SU-DHL-6 (cell line): ENCODE data around the gene PPARD.

Source experiments
- EZH2phosphoT487 ChIP-seq: fragments of 200-600 bp; sonication (generic), shearing (Covaris generic); conservative IDR thresholded peaks from 2 replicates; pipeline ENCODE4 v1.6.1; 2018; ENCODE audit warnings: mild to moderate bottlenecking, antibody characterized with exemption, low read length, moderate library complexity, mixed read lengths
- TF ChIP-seq, protein P1 (sequence below): fragments of 200-600 bp; sonication (generic); IDR thresholded peaks from one replicate; pipeline ENCODE4 v1.5.1; 2017; ENCODE audit warnings: antibody characterized with exemption, mild to moderate bottlenecking, low read length, moderate library complexity; ENCODE audit not compliant: insufficient read depth, poor library complexity, severe bottlenecking

GRCh38 chr6:35328108-35328723 is 14.1 kb upstream of the PPARD start:
- TF ChIP-seq, protein P1, sequence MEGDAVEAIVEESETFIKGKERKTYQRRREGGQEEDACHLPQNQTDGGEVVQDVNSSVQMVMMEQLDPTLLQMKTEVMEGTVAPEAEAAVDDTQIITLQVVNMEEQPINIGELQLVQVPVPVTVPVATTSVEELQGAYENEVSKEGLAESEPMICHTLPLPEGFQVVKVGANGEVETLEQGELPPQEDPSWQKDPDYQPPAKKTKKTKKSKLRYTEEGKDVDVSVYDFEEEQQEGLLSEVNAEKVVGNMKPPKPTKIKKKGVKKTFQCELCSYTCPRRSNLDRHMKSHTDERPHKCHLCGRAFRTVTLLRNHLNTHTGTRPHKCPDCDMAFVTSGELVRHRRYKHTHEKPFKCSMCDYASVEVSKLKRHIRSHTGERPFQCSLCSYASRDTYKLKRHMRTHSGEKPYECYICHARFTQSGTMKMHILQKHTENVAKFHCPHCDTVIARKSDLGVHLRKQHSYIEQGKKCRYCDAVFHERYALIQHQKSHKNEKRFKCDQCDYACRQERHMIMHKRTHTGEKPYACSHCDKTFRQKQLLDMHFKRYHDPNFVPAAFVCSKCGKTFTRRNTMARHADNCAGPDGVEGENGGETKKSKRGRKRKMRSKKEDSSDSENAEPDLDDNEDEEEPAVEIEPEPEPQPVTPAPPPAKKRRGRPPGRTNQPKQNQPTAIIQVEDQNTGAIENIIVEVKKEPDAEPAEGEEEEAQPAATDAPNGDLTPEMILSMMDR, result no peak
- TF ChIP-seq EZH2phosphoT487, result no peak
